Measurements from ENCODE around the gene FGR.
"Not testable (repeated sequence)": the region's sequence is repeated elsewhere in the genome, so short reads cannot be mapped to it uniquely, and the experiment has no call there.

FGR gene

GRCh38 chr1:27634985-27635367, at the start of gene FGR:
Gene FGR, minus strand, starts transcription at chr1:27635185. Its CDS starts 11,269 bp downstream, at chr1:27623916.
- no peak for TF ChIP-seq ZNF274 (IDR thresholded peaks at IDR 0.05; ENCODE audit: low read depth, low read length)
- H3K4me3 ChIP-seq (ENCODE audit: low read length): peak within 1 kb of the TSS; percentile 54; the same call in 1 of the 2 replicates

GRCh38 chr1:27684176-27684575, 49.2 kb upstream of the FGR start:
- H3K4me3 ChIP-seq (ENCODE audit: low read length): no peak overlapping the region
- TF ChIP-seq ZNF274 (IDR thresholded peaks at IDR 0.05; ENCODE audit: low read depth, low read length): no peak

GRCh38 chr1:27682351-27682944, 47.5 kb upstream of the FGR start:
- TF ChIP-seq ZNF274 (IDR thresholded peaks at IDR 0.05; ENCODE audit: low read depth, low read length): no peak
- H3K4me3 ChIP-seq (ENCODE audit: low read length): no peak overlapping the region

GRCh38 chr1:27681580-27681979, 46.6 kb upstream of the FGR start:
- not testable (repeated sequence) for H3K4me3 ChIP-seq (ENCODE audit: low read length)

GRCh38 chr1:27680225-27680791, 45.3 kb upstream of the FGR start:
- H3K4me3 ChIP-seq (ENCODE audit: low read length): not testable (repeated sequence)

GRCh38 chr1:27678747-27679146, 43.8 kb upstream of the FGR start:
- TF ChIP-seq ZNF274 (IDR thresholded peaks at IDR 0.05; ENCODE audit: low read depth, low read length): no peak
- H3K4me3 ChIP-seq (ENCODE audit: low read length): no peak overlapping the region

GRCh38 chr1:27676410-27676809, 41.4 kb upstream of the FGR start:
- no peak for TF ChIP-seq ZNF274 (IDR thresholded peaks at IDR 0.05; ENCODE audit: low read depth, low read length)
- H3K4me3 ChIP-seq (ENCODE audit: low read length): no peak overlapping the region

- no peak for TF ChIP-seq ZNF274 (IDR thresholded peaks at IDR 0.05; ENCODE audit: low read depth, low read length)
- no peak overlapping the region; the same call in 1 of the 2 replicates for H3K4me3 ChIP-seq (ENCODE audit: low read length)
These were observed 37.7 kb upstream of the FGR start for GRCh38 chr1:27672750-27673112.

GRCh38 chr1:27671964-27672749, 37.2 kb upstream of the FGR start, which contains the start of gene IFI6:
Gene IFI6, minus strand, starts transcription at chr1:27672192. Its CDS starts 2,878 bp downstream, at chr1:27669314.
- H3K4me3 ChIP-seq (ENCODE audit: low read length): peak within 1 kb of the TSS; percentile 84
- no peak for TF ChIP-seq ZNF274 (IDR thresholded peaks at IDR 0.05; ENCODE audit: low read depth, low read length)

GRCh38 chr1:27669876-27670275, 34.9 kb upstream of the FGR start:
- TF ChIP-seq ZNF274 (IDR thresholded peaks at IDR 0.05; ENCODE audit: low read depth, low read length): no peak
- no peak overlapping the region for H3K4me3 ChIP-seq (ENCODE audit: low read length)

GRCh38 chr1:27668808-27669723, 34.1 kb upstream of the FGR start:
- no peak for TF ChIP-seq ZNF274 (IDR thresholded peaks at IDR 0.05; ENCODE audit: low read depth, low read length)
- peak overlapping the region; percentile 26; the same call in 1 of the 2 replicates for H3K4me3 ChIP-seq (ENCODE audit: low read length)

GRCh38 chr1:27668121-27668807, 33.3 kb upstream of the FGR start:
- TF ChIP-seq ZNF274 (IDR thresholded peaks at IDR 0.05; ENCODE audit: low read depth, low read length): no peak
- H3K4me3 ChIP-seq (ENCODE audit: low read length): no peak overlapping the region

GRCh38 chr1:27666791-27667254, 31.8 kb upstream of the FGR start:
- H3K4me3 ChIP-seq (ENCODE audit: low read length): no peak overlapping the region
- TF ChIP-seq ZNF274 (IDR thresholded peaks at IDR 0.05; ENCODE audit: low read depth, low read length): no peak

GRCh38 chr1:27666294-27666693, 31.3 kb upstream of the FGR start:
- no peak overlapping the region for H3K4me3 ChIP-seq (ENCODE audit: low read length)

More at GRCh38 chr1:27666294-27666693, 31.3 kb upstream of the FGR start:
- no peak for TF ChIP-seq ZNF274 (IDR thresholded peaks at IDR 0.05; ENCODE audit: low read depth, low read length)
